ENCODE measurements around the gene TIAM2. TPM values are rescaled to one million over a fixed set of nuclear protein-coding genes. Genes with fewer than 3 reads are reported as not detected.

The TIAM2 gene
- total and polyA plus RNA-seq, 10 of the 15 experiments (the other 5 are each of a cell fraction or from before 2014, with no cell fraction given): 1.1 to 10.5 (median 2.3) TPM

DNA sequence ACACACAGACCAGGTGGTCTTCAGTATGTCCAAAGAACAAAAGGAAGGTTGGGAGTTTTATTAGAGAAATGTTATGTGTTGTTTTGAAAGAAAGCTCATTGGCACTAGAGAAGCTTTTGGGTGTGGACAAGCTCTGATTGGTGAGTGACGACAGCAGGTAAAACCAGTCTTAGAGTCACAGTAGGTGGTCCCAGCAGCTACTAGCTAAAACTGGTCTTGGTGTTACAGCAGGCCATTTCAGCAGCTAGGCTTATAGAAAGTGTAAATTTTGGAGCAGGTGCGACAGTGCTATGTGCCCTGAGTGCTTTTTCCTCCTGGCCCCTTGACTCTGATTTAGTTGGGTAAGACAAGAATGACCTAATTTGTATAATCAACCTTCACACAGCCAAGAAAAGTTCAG lies 272.3 kb downstream of the TIAM2 start:
- Histone ChIP-seq H3K9ac (ENCODE audit: control insufficient read depth, insufficient read depth, low read length) (no peak overlapping the region), H3K79me2 (ENCODE audit: control insufficient read depth, insufficient read depth, low read length) (no peaks in the 10 kb centered on the region; the same call in 1 of the 2 replicates), H3K4me3 (no peak overlapping the region), H2AFZ (ENCODE audit: control insufficient read depth, low read depth, low read length) (no peak overlapping the region), H3K27ac (ENCODE audit: control insufficient read depth, insufficient read depth) (no peak overlapping the region), H4K20me1 (ENCODE audit: control insufficient read depth, insufficient read depth) (no peaks in the 10 kb centered on the region), H3K27me3 (replicated peaks in 1 of 2; ENCODE audit: control insufficient read depth in 2 of 2, insufficient read depth in 2 of 2, low read length in 1 of 2) (no peaks in the 10 kb centered on the region), H3K36me3 (ENCODE audit: control insufficient read depth in 2 of 2, insufficient read depth in 2 of 2, low read length in 1 of 2) (peaks cover 4 to 7% of the 10 kb centered on the region in 2 experiments), H3K4me2 (ENCODE audit: control insufficient read depth, insufficient read depth) (no peak overlapping the region), H3K9me3 (replicated peaks; ENCODE audit: control insufficient read depth, insufficient read depth, low read length) (no peaks in the 10 kb centered on the region), H3K4me1 (ENCODE audit: control insufficient read depth, insufficient read depth, low read length) (peaks cover under 1% of the 10 kb centered on the region; the same call in 1 of the 2 replicates)
- ChIA-PET CTCF (interaction anchor here (0.6 to 2.8 kb wide), 11 partner anchors 9 to 850 kb away, joined by 3 to 19 read pairs (median 4); no protein-coding TSS in a partner anchor), SMC1A (ENCODE audit: uncharacterized antibody, unreplicated experiment) (interaction anchor here (1.0 to 2.7 kb wide), 6 partner anchors 19 to 90 kb away, joined by 3 to 7 read pairs (median 4); no protein-coding TSS in a partner anchor), RAD21 (ENCODE audit: unreplicated experiment) (interaction anchor here (0.7 to 1.6 kb wide), 2 partner anchors 10 to 143 kb away, joined by 3 to 4 read pairs; no protein-coding TSS in a partner anchor), POLR2A (no interaction called here)
- ATAC-seq: no peak
- BruUV-seq (replicated peaks): no TSS peak
- TF ChIP-seq MEF2B (IDR thresholded peaks at IDR 0.05; ENCODE audit: partially characterized antibody, poor library complexity, severe bottlenecking): no peak
- TF ChIP-seq FOXM1 (IDR thresholded peaks at IDR 0.05; ENCODE audit: low read depth, low read length): no peak
- TF ChIP-seq, protein P1, sequence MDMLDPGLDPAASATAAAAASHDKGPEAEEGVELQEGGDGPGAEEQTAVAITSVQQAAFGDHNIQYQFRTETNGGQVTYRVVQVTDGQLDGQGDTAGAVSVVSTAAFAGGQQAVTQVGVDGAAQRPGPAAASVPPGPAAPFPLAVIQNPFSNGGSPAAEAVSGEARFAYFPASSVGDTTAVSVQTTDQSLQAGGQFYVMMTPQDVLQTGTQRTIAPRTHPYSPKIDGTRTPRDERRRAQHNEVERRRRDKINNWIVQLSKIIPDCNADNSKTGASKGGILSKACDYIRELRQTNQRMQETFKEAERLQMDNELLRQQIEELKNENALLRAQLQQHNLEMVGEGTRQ (IDR thresholded peaks at IDR 0.05; ENCODE audit: borderline replicate concordance, low read depth, low read length): no peak
- TF ChIP-seq, protein P2, sequence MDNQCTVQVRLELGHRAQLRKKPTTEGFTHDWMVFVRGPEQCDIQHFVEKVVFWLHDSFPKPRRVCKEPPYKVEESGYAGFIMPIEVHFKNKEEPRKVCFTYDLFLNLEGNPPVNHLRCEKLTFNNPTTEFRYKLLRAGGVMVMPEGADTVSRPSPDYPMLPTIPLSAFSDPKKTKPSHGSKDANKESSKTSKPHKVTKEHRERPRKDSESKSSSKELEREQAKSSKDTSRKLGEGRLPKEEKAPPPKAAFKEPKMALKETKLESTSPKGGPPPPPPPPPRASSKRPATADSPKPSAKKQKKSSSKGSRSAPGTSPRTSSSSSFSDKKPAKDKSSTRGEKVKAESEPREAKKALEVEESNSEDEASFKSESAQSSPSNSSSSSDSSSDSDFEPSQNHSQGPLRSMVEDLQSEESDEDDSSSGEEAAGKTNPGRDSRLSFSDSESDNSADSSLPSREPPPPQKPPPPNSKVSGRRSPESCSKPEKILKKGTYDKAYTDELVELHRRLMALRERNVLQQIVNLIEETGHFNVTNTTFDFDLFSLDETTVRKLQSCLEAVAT (IDR thresholded peaks at IDR 0.05): no peak
- TF ChIP-seq, protein P3, sequence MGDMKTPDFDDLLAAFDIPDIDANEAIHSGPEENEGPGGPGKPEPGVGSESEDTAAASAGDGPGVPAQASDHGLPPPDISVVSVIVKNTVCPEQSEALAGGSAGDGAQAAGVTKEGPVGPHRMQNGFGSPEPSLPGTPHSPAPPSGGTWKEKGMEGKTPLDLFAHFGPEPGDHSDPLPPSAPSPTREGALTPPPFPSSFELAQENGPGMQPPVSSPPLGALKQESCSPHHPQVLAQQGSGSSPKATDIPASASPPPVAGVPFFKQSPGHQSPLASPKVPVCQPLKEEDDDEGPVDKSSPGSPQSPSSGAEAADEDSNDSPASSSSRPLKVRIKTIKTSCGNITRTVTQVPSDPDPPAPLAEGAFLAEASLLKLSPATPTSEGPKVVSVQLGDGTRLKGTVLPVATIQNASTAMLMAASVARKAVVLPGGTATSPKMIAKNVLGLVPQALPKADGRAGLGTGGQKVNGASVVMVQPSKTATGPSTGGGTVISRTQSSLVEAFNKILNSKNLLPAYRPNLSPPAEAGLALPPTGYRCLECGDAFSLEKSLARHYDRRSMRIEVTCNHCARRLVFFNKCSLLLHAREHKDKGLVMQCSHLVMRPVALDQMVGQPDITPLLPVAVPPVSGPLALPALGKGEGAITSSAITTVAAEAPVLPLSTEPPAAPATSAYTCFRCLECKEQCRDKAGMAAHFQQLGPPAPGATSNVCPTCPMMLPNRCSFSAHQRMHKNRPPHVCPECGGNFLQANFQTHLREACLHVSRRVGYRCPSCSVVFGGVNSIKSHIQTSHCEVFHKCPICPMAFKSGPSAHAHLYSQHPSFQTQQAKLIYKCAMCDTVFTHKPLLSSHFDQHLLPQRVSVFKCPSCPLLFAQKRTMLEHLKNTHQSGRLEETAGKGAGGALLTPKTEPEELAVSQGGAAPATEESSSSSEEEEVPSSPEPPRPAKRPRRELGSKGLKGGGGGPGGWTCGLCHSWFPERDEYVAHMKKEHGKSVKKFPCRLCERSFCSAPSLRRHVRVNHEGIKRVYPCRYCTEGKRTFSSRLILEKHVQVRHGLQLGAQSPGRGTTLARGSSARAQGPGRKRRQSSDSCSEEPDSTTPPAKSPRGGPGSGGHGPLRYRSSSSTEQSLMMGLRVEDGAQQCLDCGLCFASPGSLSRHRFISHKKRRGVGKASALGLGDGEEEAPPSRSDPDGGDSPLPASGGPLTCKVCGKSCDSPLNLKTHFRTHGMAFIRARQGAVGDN (IDR thresholded peaks at IDR 0.05): no peak
- TF ChIP-seq SUPT20H (IDR thresholded peaks at IDR 0.05; ENCODE audit: borderline replicate concordance, control insufficient read depth, low read depth, low read length): no peak
- TF ChIP-seq, protein P4, sequence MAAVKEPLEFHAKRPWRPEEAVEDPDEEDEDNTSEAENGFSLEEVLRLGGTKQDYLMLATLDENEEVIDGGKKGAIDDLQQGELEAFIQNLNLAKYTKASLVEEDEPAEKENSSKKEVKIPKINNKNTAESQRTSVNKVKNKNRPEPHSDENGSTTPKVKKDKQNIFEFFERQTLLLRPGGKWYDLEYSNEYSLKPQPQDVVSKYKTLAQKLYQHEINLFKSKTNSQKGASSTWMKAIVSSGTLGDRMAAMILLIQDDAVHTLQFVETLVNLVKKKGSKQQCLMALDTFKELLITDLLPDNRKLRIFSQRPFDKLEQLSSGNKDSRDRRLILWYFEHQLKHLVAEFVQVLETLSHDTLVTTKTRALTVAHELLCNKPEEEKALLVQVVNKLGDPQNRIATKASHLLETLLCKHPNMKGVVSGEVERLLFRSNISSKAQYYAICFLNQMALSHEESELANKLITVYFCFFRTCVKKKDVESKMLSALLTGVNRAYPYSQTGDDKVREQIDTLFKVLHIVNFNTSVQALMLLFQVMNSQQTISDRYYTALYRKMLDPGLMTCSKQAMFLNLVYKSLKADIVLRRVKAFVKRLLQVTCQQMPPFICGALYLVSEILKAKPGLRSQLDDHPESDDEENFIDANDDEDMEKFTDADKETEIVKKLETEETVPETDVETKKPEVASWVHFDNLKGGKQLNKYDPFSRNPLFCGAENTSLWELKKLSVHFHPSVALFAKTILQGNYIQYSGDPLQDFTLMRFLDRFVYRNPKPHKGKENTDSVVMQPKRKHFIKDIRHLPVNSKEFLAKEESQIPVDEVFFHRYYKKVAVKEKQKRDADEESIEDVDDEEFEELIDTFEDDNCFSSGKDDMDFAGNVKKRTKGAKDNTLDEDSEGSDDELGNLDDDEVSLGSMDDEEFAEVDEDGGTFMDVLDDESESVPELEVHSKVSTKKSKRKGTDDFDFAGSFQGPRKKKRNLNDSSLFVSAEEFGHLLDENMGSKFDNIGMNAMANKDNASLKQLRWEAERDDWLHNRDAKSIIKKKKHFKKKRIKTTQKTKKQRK (IDR thresholded peaks at IDR 0.05; ENCODE audit: low read depth, low read length): no peak
- no peak for TF ChIP-seq SUZ12 (IDR thresholded peaks at IDR 0.05; ENCODE audit: unreplicated experiment)
- DNase-seq (ENCODE audit: low read depth, low spot score): no peak
- in situ Hi-C loops (cut with MboI) (no loop called here), intact Hi-C loops (cut with micrococcal nuclease; ENCODE audit: unreplicated experiment) (loop anchor here (5.0 kb wide), 1 partner anchor 90 kb away; no protein-coding TSS in a partner anchor)
- FAIRE-seq: no peak
- WGBS (ENCODE audit: insufficient coverage, insufficient replicate concordance, low lambda C conversion rate, missing lambda C conversion rate): 100% methylated on average over 2 of the region's 2 CpGs

All from GM12878 (cell line).